Stimulated activated CD4-positive, alpha-beta T cell treated with anti-CD3 and anti-CD28 coated beads, Interleukin-4, amount 100 ng/mL, for 1 hour (primary cell): ENCODE measurements around the gene ZNF488.

Experiments used
- DNase-seq: peaks from one replicate; pipeline ENCODE4 v3.0.0-alpha.2; 2020

The ZNF488 gene

GRCh38 chr10:47381103-47381395, 3.0 kb downstream of the ZNF488 start:
- DNase-seq = no peak

- DNase-seq = no peak
Measured at GRCh38 chr10:47380341-47381102, 3.6 kb downstream of the ZNF488 start.

- no peak for DNase-seq
Measured at GRCh38 chr10:47379901-47380300, 4.2 kb downstream of the ZNF488 start.

- DNase-seq = no peak
Measured at GRCh38 chr10:47379445-47379785, 4.7 kb downstream of the ZNF488 start.

- no peak for DNase-seq
Measured at GRCh38 chr10:47378606-47379444, 5.3 kb downstream of the ZNF488 start.

- DNase-seq = no peak
Measured at GRCh38 chr10:47378183-47378510, 5.9 kb downstream of the ZNF488 start.

- DNase-seq = no peak
Measured at GRCh38 chr10:47376522-47377220, 7.4 kb downstream of the ZNF488 start.

GRCh38 chr10:47374611-47375536, 9.2 kb downstream of the ZNF488 start:
- DNase-seq = no peak

GRCh38 chr10:47372726-47373125, 11.4 kb downstream of the ZNF488 start:
- no peak for DNase-seq

- DNase-seq = no peak
Measured at GRCh38 chr10:47371629-47372485, 12.2 kb downstream of the ZNF488 start.

- no peak for DNase-seq
Measured at GRCh38 chr10:47370878-47371277, 13.2 kb downstream of the ZNF488 start.

- DNase-seq = no peak
Measured at GRCh38 chr10:47370015-47370767, 13.9 kb downstream of the ZNF488 start.

GRCh38 chr10:47369251-47369894, 14.7 kb downstream of the ZNF488 start:
- no peak for DNase-seq

- no peak for DNase-seq
Measured at GRCh38 chr10:47368431-47369180, 15.5 kb downstream of the ZNF488 start.

GRCh38 chr10:47367646-47368045, 16.4 kb downstream of the ZNF488 start:
- no peak for DNase-seq

- DNase-seq = no peak
Measured at GRCh38 chr10:47366731-47367460, 17.2 kb downstream of the ZNF488 start.

- DNase-seq = no peak
Measured at GRCh38 chr10:47366181-47366631, 17.9 kb downstream of the ZNF488 start.

- no peak for DNase-seq
Measured at GRCh38 chr10:47365431-47366180, 18.5 kb downstream of the ZNF488 start.
